ENCODE data around the gene RASAL2. TPM values are rescaled to one million over a fixed set of nuclear protein-coding genes. Genes with fewer than 3 reads are reported as not detected.

Gene RASAL2
- polyA plus RNA-seq, 1 donor, result 17.0 TPM

DNA sequence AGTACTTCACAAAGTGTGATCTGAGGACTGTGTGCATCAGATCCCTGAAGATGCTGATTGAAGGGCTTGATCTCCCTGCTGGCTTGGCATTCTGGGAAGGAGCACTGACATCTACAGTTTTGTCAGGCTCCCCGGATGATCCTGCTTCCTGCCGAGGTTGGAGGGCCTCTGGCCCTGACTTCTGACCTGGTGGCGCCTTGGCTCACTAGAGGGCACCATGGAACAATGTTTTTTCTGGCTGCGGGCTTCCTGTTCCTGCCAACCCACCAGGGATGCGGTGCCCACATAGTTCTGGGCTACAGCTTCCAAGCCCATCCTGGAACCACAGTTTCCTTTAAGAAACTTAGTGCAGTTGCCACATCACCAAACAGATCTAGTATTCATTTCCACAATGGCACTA lies 38.8 kb upstream of the RASAL2 start:
- no CpG with 5 or more reads among the region's 5 CpGs for WGBS (ENCODE audit: insufficient coverage, low lambda C conversion rate)
- no peak for DNase-seq
- H3K27ac ChIP-seq (ENCODE audit: low read length), result no peak overlapping the region

DNA sequence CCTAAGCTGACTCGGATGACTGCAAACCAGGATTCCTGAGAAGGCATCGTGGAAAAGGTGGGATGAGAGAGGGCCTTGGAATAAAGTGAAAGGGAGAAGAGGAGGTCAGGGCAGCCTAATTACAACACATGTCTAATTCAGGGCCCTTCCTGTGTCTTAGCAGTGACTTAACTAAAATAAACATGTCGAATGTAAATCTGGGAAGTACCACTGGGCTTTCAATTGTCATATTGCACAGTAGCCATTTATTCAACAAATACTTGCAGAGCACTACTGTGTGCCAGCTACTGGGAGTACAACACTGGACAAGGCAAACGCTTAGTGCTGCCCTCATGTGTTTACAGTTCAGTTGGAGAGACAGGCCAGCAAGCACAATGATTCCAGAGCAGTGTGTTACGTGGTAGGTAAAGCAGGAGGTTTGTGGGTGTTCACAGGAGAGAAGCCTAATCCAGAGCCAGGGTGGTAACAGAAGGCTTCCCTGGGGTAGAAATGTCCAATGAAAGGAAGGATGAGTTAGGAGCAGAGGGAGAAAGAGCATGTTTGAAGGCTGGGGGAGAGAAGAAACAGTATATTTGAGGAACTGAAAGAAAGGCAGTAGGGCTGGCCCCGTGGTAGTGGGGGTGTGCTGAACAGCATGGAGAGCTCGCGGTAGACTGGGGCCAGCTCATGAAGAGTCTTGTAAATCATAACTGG lies 38.0 kb upstream of the RASAL2 start:
- peak in 1 of 2 donors; percentile 57 for DNase-seq
- no CpG with 5 or more reads among the region's 8 CpGs for WGBS (ENCODE audit: insufficient coverage, low lambda C conversion rate)
- H3K4me1 ChIP-seq (ENCODE audit: control insufficient read depth, insufficient read depth, low read length), result peaks cover 72% of the 10 kb centered on the region

More for the DNA sequence above, 38.8 kb upstream of the RASAL2 start:
- Histone ChIP-seq H3K9me3 (ENCODE audit: control insufficient read depth, low read depth, low read length) (no peaks in the 10 kb centered on the region), H3K27me3 (ENCODE audit: control insufficient read depth, insufficient read depth, low read length) (no peaks in the 10 kb centered on the region), H3K4me1 (ENCODE audit: control insufficient read depth, insufficient read depth, low read length) (peaks cover 69% of the 10 kb centered on the region), H3K4me3 (ENCODE audit: low read length) (no peak overlapping the region), H3K36me3 (ENCODE audit: control insufficient read depth, insufficient read depth, low read length) (no peaks in the 10 kb centered on the region)

DNA sequence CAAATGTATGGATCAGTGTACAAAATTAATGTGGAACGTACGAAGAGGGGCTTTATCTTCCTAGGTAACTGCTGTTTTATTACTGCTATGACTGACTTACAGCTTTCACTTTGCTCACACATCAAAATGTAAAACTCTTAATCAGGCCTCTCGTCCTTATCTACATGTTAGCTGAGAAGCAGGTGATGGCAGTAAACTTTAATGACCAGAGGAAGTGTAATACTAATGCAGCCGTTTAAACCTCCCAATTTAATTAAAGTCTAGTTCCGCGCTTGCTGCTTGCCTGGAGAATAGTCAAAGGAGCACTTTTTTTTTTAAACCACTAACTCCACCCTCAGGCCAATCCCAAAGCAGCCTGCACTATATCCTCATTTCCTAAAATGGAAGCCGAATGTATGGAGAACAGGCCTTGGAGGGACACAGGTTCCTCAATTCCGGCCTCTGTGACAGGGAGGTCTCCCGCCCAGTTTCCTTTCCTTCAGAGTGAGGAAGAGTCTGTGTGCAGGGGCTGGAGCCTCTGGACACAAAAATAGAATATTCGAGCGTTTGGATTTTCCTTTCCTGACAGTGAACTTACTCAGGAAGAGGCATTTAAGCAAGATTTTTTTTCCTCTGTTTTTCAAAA lies 36.7 kb upstream of the RASAL2 start:
- WGBS (ENCODE audit: insufficient coverage, low lambda C conversion rate), result 20% methylated on average over 2 of the region's 11 CpGs
- H3K27me3 ChIP-seq (ENCODE audit: control insufficient read depth, insufficient read depth, low read length), result no peaks in the 10 kb centered on the region
- peak; percentile 71 to 89 for DNase-seq
- H3K27ac ChIP-seq (ENCODE audit: low read length), result peak overlapping the region; percentile 68
- H3K4me3 ChIP-seq (ENCODE audit: low read length), result no peak overlapping the region
- no peaks in the 10 kb centered on the region for H3K9me3 ChIP-seq (ENCODE audit: control insufficient read depth, low read depth, low read length)
- no peaks in the 10 kb centered on the region for H3K36me3 ChIP-seq (ENCODE audit: control insufficient read depth, insufficient read depth, low read length)
- peaks cover 64% of the 10 kb centered on the region for H3K4me1 ChIP-seq (ENCODE audit: control insufficient read depth, insufficient read depth, low read length)

More for the DNA sequence above, 38.0 kb upstream of the RASAL2 start:
- Histone ChIP-seq H3K36me3 (ENCODE audit: control insufficient read depth, insufficient read depth, low read length) (no peaks in the 10 kb centered on the region), H3K4me3 (ENCODE audit: low read length) (no peak overlapping the region), H3K27ac (ENCODE audit: low read length) (no peak overlapping the region), H3K27me3 (ENCODE audit: control insufficient read depth, insufficient read depth, low read length) (no peaks in the 10 kb centered on the region), H3K9me3 (ENCODE audit: control insufficient read depth, low read depth, low read length) (no peaks in the 10 kb centered on the region)

DNA sequence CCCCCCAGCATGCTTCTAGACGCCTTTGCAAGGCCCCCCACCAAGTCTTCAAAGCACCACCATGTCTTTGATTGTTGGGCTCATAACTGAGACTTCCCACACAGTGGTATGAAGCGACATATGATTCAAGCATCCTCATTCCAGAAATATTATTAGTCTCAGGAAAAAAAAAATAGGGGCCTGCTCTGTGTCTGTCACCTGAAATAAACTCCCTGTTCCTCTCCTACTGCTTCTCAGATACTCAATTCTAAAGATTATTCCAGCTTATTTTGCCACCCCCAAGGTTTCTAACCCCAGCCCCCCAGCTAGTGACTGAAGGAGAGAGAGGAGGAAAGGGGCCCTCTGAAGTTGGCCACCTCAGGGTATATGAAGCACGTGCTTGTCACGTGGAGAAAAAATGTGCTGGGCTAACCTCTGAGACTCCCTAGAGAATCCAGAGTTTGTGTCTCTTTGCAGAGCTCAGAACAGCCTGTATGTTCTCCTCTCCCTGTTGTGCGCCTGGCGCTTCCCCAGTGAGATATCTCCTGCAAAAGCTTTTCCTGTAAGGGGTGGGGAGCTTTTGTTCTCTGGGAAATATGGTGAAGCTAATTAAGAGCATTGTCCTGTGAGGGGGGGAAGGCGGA lies 35.9 kb upstream of the RASAL2 start:
- Histone ChIP-seq H3K36me3 (ENCODE audit: control insufficient read depth, insufficient read depth, low read length) (no peaks in the 10 kb centered on the region), H3K4me3 (ENCODE audit: low read length) (no peak overlapping the region), H3K9me3 (ENCODE audit: control insufficient read depth, low read depth, low read length) (no peaks in the 10 kb centered on the region), H3K27me3 (ENCODE audit: control insufficient read depth, insufficient read depth, low read length) (no peaks in the 10 kb centered on the region), H3K4me1 (ENCODE audit: control insufficient read depth, insufficient read depth, low read length) (peaks cover 56% of the 10 kb centered on the region), H3K27ac (ENCODE audit: low read length) (peak overlapping the region; percentile 68)
- peak in 1 of 2 donors; percentile 59 for DNase-seq
- no CpG with 5 or more reads among the region's 7 CpGs for WGBS (ENCODE audit: insufficient coverage, low lambda C conversion rate)

DNA sequence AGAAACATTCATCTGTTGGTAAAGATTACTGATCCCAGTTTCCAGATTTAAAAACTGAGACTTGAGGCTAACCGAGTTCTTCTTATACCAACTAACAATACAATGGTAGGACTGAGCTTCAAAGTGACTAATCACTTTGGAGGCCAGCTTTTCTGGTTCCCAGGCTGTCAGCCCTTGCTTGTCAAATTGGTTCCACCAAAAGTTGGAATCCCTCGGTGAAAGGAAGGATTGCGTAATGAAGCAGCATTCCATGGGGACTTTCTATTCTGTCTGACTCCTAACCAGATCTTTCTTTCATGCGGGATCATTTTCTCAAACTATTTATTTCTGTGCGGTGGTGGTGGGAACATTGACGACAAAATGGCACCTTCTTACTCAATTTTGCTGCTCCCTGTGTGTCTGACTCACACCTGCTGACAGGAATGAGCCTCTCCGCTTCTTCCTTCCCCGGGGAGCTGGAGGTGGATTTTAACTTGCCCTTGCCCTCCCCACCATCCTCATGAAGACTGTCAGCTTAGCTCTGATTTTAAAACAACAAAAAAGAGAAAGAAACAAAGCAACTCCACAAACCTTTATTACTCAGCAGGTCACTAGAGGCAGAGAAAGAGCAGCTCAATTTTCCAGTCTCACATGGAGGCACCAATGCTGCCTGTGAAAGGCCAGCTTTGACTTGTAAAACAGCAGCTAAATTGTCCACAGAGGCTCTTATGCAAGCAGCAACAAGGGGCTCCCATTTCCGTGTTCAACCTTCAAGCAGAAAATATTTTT lies 32.9 kb upstream of the RASAL2 start:
- no peak overlapping the region for H3K27ac ChIP-seq (ENCODE audit: low read length)
- 0% methylated on average over 1 of the region's 9 CpGs for WGBS (ENCODE audit: insufficient coverage, low lambda C conversion rate)
- H3K4me3 ChIP-seq (ENCODE audit: low read length), result no peak overlapping the region
- DNase-seq, result no peak
- no peaks in the 10 kb centered on the region for H3K27me3 ChIP-seq (ENCODE audit: control insufficient read depth, insufficient read depth, low read length)
- peaks cover 37% of the 10 kb centered on the region for H3K4me1 ChIP-seq (ENCODE audit: control insufficient read depth, insufficient read depth, low read length)
- H3K36me3 ChIP-seq (ENCODE audit: control insufficient read depth, insufficient read depth, low read length), result no peaks in the 10 kb centered on the region
- no peaks in the 10 kb centered on the region for H3K9me3 ChIP-seq (ENCODE audit: control insufficient read depth, low read depth, low read length)

DNA sequence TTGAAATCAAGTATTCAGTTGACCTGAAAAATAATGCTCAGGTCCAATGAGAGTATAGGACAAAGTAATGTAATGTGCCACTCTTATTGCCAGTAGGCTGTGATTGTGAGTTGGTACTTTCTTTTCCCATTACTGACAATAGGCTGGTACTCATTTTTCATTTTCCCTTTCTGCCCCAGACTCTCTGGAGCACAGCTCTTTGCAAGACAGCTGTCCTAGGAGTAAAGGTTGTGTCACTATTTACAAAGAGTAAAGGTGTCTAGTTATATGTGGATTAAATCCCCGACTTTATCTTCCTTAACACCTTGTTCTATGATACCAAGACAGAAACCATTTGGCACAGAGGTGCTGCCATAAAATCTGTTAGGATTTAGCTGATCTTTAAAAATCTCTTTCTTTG lies 32.3 kb upstream of the RASAL2 start:
- H3K4me3 ChIP-seq (ENCODE audit: low read length), result no peak overlapping the region
- no peaks in the 10 kb centered on the region for H3K9me3 ChIP-seq (ENCODE audit: control insufficient read depth, low read depth, low read length)
- peak in 1 of 2 donors; percentile 69 for DNase-seq
- H3K27me3 ChIP-seq (ENCODE audit: control insufficient read depth, insufficient read depth, low read length), result no peaks in the 10 kb centered on the region
- no peaks in the 10 kb centered on the region for H3K36me3 ChIP-seq (ENCODE audit: control insufficient read depth, insufficient read depth, low read length)
- no peak overlapping the region for H3K27ac ChIP-seq (ENCODE audit: low read length)
- no CpG with 5 or more reads among the region's 1 CpG for WGBS (ENCODE audit: insufficient coverage, low lambda C conversion rate)
- H3K4me1 ChIP-seq (ENCODE audit: control insufficient read depth, insufficient read depth, low read length), result peaks cover 30% of the 10 kb centered on the region

DNA sequence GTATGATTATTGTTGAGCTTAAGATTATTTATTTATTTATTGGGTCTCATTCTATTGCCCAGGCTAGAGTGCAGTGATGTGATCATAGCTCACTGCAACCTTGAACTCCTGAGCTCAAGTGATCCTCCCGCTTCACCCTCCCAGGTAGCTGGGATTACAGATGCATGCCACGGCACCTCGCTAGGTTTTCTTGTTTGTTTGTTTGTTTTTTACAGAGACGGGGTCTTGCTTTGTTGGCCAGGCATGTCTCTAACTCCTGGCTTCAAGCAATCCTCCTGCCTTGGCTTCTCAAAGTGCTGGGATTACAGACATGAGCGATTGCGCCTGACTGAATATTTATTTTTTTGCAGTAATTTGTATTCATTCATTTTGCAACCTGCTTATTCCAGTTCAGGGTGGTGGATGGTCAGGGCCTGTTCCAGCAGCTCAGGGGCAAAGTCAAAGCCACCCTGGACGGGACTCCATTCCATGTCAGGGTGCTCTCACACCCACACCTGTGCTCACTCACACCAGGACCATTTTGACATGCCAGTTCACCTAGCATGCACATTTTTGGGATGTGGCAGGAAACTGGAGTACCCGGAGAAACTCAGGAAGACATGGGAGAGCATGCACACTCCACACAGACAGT lies 29.6 kb upstream of the RASAL2 start:
- whole genome bisulfite sequencing (ENCODE audit: insufficient coverage, low lambda C conversion rate), result no CpG with 5 or more reads among the region's 8 CpGs
- H3K36me3 ChIP-seq (ENCODE audit: control insufficient read depth, insufficient read depth, low read length), result no peaks in the 10 kb centered on the region
- no peak overlapping the region for H3K4me3 ChIP-seq (ENCODE audit: low read length)
- DNase-seq, result no peak
- H3K4me1 ChIP-seq (ENCODE audit: control insufficient read depth, insufficient read depth, low read length), result peaks cover 14% of the 10 kb centered on the region
- no peaks in the 10 kb centered on the region for H3K9me3 ChIP-seq (ENCODE audit: control insufficient read depth, low read depth, low read length)
- H3K27ac ChIP-seq (ENCODE audit: low read length), result no peak overlapping the region
- H3K27me3 ChIP-seq (ENCODE audit: control insufficient read depth, insufficient read depth, low read length), result no peaks in the 10 kb centered on the region

DNA sequence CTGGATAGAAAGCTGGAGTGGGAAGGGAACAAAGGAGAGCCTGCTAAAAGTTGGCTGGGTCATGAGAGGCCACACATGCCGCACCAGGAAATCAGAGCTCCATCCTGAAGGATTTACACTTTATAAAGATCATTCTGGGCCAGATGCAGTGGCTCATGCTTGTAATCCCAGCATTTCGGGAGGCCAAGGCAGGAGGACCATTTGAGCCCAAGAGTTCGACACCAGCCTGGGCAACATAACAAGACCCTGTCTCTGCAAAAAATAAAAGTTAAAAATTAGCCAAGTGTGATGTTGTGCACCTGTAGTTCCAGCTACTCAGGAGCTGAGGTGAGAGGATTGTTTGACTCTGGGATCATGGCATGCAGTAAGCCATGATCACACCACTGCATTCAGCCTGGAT lies 28.7 kb upstream of the RASAL2 start:
- Histone ChIP-seq H3K4me3 (ENCODE audit: low read length) (no peak overlapping the region), H3K4me1 (ENCODE audit: control insufficient read depth, insufficient read depth, low read length) (peaks cover 11% of the 10 kb centered on the region), H3K9me3 (ENCODE audit: control insufficient read depth, low read depth, low read length) (no peaks in the 10 kb centered on the region), H3K36me3 (ENCODE audit: control insufficient read depth, insufficient read depth, low read length) (no peaks in the 10 kb centered on the region), H3K27ac (ENCODE audit: low read length) (no peak overlapping the region), H3K27me3 (ENCODE audit: control insufficient read depth, insufficient read depth, low read length) (no peaks in the 10 kb centered on the region)
- WGBS (ENCODE audit: insufficient coverage, low lambda C conversion rate), result no CpG with 5 or more reads among the region's 3 CpGs
- no peak for DNase-seq

DNA sequence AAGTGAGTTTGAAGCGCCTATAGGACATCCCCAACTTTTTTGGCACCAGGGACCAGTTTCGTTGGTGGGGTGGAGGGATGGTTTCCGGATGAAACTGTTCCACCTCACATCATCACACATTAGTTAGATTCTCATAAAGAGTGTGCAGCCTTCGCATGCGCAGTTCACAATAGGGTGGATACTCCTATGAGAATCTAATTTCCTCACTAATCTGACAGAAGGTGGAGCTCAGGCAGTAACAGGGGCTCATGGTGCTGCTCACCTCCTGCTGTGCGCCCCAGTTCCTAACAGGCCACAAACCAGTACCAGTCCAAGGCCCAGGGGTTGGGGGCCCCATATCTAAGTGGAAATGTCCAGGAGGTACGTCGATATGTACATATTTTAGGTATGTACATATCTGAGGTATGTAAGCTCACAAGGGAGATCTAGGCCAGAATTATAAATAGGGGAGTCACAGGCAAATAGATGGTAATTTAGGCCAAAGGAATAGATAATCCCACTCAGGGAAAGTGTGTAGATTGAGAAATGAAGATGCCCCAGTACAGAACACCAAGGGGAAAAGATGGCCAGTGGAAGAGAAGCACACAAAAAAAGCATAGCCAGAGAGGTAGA lies 27.5 kb upstream of the RASAL2 start:
- Histone ChIP-seq H3K27me3 (ENCODE audit: control insufficient read depth, insufficient read depth, low read length) (no peaks in the 10 kb centered on the region), H3K36me3 (ENCODE audit: control insufficient read depth, insufficient read depth, low read length) (no peaks in the 10 kb centered on the region)
- WGBS (ENCODE audit: insufficient coverage, low lambda C conversion rate), result no CpG with 5 or more reads among the region's 8 CpGs

More for the DNA sequence above, 27.5 kb upstream of the RASAL2 start:
- H3K4me3 ChIP-seq (ENCODE audit: low read length), result no peak overlapping the region
- no peaks in the 10 kb centered on the region for H3K9me3 ChIP-seq (ENCODE audit: control insufficient read depth, low read depth, low read length)
- no peak for DNase-seq
- H3K4me1 ChIP-seq (ENCODE audit: control insufficient read depth, insufficient read depth, low read length), result peaks cover under 1% of the 10 kb centered on the region
- no peak overlapping the region for H3K27ac ChIP-seq (ENCODE audit: low read length)
